LHCN-M2 (cell line): Measurements from ENCODE around the gene TLN1. TPM values are rescaled to one million over a fixed set of nuclear protein-coding genes. Genes with fewer than 3 reads are reported as not detected.

Source experiments
- DNase-seq: peaks from one replicate; pipeline ENCODE4 v3.0.0-alpha.2; 2012; ENCODE audit warnings: low read depth
- total RNA-seq: library from RNA; depleted of rRNA; stranded (reverse); fragments of >200 nt; gene quantifications from 2 replicates; pipeline ENCODE4 v1.2.3, GENCODE V29; 2014

TLN1 gene
- total RNA-seq, 1 experiment from 2014 or later, result 356 TPM

DNA sequence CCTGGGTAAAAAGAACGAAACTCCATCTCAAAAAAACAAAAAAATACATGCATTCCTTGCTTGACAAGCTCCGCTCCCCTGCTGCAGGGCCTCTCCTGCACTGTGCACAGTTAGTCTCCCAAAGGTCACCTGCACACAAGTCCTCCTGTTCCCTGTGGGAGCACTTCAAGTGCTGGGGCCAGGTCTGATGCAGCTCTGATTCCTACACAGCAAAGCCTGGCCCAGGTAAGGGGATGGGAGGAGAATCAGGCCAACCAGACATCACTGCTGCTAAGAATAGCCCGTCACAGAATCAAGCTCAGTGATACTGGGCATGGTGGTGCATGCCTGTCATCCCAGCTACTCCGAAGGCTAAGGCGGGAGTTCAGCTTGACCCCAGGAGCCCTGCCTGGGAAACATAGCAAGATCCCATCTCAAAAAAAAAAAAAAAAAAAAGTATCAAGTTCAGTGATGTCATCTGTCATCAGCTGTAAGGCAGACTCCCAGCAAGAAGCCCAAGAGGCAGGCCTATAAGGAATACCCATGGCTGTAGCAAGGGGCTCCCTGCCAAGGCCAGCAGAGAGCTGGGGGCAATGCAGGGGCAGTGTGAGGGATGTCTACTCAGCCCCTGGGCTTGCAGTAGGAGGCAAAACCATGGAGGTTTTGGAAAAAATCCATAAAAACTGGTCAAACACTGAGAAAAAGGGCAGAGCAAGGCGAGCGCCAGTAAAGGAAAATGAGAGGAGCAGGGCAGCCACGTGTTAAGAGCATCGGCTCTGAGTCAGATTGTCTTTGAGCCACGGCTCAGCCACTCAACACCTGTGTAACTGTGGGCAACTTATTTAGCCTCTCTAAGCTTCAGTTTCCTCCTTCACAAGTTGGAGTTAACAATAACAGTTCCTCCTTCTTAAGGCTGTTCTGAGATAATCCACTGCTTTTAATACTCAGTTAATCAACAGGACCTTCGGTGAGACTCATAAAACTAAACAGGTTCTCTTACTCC lies 45.5 kb downstream of the TLN1 start:
- DNase-seq, result peak; percentile 40

DNA sequence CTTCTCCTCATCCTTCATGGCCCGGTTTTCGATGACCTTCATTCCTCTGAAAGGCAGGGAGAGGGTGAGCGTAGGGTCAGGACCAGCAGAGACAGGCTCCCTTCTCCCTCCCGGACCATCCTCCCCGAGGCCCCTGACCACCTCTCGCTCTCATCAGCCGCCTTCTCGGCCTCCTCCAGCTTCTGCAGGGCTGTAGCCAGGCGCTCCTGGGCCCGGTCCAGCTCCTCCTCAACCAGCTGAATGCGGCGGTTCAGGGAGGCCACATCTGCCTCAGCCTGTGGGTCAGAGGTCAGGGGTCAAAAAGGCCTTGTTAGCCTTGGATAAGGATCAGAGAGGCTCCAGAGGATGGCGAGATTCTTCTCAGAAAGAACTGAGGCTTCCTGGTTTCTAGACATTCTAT lies 46.5 kb downstream of the TLN1 start:
- DNase-seq, result no peak

DNA sequence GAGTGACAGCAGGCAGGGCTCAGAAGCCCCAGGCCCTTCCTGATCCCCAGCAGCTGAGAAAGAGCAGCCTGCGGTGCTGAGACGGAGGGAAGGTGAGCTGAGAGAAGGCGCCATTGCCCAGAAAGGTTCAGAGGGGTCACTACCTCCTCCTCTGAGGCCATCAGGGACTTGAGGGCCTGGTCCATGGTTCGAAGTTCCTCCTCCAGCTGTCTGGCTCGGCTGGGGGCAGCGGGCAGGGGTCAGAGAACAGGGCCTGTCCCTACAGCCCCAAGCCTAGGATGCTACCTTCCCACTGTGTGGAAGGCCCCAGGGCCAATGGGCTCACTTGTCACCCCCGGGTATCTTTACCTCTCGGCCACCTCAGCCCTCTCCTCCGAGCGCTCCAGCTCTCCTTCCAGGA lies 47.1 kb downstream of the TLN1 start:
- DNase-seq, result no peak

DNA sequence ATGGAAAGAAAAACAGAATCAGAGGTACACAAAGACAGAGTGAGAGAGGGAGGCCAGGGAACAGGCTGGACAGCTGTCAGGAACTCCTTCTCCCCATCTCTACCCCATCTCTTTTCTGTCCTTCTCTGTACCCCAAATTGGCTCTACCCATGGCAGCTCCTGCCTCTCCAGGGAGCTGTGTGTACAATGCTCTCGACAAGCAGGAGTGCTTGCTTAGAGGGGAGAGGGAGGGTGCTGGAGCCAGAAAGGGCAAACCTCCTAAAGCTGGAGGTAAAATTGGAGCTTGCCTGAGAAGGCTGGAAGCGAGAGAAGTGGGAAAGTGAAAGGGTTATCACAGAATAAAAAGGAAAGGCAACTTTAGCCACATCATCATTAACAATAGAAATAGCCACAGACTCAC lies 48.7 kb downstream of the TLN1 start:
- DNase-seq, result no peak

DNA sequence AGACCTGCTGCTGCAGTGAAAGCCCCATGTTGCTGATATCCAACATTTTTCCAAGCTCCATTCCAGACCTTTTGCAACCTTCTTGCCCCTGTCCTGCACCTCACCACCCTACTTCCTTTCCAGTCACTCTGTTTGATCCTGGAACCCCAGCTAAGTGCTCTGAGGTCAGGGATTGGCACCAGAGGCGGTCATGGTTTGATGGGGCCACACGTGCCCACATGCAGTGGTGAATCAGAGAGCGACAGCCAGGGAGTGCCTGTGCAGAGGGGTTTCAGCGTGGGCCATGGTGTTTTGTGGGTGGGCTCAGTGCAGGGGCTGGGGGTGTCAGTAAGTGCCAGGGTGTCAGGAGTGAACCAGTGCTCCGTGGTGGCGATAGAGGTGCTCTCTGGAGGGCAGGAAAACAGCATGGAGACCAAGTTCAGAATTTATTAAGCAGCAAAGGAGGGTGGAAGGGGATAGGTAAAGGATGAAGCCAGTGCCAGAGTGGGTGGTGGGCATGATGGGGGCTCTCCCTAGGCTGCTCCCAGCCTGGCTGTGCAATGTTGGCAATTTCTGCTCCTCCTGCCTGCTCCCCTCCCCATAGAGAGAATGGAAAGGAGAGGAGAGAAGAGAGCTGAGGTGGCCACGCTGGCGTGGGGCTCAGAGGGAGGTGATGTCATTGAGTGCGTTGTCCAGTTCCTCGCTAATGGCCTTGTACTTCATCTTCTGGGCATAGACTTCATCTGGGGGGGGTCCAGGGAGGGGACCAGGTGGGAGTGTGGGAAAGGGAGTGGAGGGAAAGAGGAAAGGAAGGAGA lies 49.3 kb downstream of the TLN1 start:
- DNase-seq, result no peak

DNA sequence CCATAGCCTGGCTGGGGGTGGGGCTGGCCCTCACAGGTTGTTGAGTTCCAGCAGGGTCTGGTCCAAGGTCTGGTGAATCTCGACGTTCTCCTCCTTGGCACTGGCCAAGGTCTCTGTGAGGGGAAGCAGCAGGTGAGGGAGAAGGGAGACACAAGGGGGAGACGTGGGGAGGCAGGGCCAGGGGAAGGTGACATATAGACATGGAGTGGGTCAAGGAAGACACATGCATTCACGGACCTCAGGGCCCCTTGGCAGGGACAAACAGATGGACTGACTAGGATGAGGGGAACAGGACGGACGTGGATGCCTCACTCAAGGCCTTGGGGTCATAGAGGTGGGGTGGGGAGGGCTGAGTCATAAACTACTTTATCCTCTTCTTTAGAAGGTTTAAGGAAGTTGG lies 49.9 kb downstream of the TLN1 start:
- no peak for DNase-seq

DNA sequence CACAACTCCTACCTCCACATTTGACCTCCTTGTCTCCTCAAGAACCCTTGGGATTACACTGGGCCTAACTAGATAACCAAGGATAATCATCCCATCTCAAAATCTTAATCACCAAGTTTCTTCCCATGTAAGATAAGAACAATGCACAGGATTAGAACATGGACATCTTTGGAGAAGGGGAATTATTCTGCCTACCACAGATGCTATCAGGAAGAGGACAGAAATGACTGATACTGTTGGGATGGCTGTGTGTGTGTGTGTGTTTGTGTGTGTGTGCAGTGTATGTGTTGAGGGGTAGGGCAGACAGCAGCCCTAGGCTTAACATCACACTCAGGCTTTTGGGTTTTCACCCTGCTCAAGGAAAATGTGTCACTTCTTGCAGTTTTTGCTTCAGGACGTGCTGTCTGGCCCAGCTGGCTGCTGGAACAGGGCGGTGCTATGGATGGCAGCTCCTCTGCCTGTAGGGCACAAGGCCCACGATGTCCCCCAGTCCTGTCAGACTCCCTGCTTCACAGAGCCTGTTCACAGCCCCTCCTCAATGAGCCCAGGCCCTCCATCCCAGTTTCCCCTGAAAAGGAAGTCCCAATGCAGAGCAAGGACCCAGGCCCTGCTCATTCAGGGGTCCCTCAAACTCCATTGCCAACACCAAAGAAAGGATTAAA lies 50.5 kb downstream of the TLN1 start:
- DNase-seq, result peak; percentile 50

DNA sequence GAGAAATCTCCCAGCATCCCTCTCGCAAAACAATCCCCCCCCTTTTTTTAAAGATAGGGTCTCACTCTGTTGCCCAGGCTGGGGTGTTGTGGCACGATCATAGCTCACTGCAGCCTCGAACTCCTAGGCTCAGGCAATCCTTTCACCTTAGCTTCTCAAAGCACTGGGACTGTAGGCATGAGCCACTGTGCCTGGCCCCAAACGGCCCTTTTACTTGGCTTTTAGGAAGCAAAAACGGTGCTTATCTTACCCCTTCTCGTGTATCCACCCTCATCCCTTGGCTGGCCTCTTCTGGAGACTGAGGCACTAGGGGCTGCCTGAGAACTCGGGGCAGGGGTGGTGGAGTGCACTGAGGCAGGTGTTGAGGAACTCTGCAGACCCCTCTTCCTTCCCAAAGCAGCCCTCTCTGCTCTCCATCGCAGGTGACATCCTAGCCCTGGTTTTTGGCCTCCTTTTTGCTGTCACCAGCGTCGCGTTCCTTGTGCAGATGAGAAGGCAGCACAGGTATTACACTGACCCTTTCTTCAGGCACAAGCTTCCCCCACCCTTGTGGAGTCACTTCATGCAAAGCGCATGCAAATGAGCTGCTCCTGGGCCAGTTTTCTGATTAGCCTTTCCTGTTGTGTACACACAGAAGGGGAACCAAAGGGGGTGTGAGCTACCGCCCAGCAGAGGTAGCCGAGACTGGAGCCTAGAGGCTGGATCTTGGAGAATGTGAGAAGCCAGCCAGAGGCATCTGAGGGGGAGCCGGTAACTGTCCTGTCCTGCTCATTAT lies 51.5 kb downstream of the TLN1 start:
- DNase-seq, result peak; percentile 45

DNA sequence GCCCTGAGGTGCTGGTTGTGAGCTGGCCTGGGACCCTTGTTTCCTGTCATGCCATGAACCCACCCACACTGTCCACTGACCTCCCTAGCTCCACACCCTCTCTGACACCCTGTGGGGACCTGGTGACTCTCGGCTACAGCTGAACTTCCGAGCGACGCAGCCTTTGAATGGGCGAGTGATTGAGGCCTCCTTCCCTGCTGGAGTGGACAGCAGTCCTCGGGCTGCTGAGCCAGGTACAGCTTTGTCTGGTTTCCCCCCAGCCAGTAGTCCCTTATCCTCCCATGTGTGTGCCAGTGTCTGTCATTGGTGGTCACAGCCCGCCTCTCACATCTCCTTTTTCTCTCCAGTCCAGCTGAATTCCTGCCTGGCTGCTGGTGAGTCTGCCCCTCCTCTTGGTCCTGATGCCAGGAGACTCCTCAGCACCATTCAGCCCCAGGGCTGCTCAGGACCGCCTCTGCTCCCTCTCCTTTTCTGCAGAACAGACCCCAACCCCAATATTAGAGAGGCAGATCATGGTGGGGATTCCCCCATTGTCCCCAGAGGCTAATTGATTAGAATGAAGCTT lies 52.1 kb downstream of the TLN1 start:
- no peak for DNase-seq

DNA sequence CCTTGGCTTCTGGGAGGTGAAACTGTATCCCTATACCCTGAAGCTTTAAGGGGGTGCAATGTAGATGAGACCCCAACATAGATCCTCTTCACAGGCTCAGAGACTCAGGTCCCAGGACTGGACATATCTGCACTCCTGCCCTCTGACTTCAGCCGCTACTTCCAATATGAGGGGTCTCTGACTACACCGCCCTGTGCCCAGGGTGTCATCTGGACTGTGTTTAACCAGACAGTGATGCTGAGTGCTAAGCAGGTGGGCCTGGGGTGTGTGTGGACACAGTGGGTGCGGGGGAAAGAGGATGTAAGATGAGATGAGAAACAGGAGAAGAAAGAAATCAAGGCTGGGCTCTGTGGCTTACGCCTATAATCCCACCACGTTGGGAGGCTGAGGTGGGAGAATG lies 52.9 kb downstream of the TLN1 start:
- DNase-seq, result no peak

DNA sequence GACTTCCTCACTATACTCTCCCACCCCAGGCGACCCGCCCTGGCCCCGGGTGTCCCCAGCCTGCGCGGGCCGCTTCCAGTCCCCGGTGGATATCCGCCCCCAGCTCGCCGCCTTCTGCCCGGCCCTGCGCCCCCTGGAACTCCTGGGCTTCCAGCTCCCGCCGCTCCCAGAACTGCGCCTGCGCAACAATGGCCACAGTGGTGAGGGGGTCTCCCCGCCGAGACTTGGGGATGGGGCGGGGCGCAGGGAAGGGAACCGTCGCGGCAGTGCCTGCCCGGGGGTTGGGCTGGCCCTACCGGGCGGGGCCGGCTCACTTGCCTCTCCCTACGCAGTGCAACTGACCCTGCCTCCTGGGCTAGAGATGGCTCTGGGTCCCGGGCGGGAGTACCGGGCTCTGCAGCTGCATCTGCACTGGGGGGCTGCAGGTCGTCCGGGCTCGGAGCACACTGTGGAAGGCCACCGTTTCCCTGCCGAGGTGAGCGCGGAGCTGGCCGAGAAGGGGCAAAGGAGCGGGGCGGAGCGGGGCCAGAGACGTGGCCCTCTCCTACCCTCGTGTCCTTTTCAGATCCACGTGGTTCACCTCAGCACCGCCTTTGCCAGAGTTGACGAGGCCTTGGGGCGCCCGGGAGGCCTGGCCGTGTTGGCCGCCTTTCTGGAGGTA lies 56.1 kb downstream of the TLN1 start:
- DNase-seq, result no peak

DNA sequence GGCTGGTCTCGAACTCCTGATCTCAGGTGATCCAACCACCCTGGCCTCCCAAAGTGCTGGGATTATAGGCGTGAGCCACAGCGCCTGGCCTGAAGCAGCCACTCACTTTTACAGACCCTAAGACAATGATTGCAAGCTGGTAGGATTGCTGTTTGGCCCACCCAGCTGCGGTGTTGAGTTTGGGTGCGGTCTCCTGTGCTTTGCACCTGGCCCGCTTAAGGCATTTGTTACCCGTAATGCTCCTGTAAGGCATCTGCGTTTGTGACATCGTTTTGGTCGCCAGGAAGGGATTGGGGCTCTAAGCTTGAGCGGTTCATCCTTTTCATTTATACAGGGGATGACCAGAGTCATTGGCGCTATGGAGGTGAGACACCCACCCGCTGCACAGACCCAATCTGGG lies 56.8 kb downstream of the TLN1 start:
- no peak for DNase-seq

DNA sequence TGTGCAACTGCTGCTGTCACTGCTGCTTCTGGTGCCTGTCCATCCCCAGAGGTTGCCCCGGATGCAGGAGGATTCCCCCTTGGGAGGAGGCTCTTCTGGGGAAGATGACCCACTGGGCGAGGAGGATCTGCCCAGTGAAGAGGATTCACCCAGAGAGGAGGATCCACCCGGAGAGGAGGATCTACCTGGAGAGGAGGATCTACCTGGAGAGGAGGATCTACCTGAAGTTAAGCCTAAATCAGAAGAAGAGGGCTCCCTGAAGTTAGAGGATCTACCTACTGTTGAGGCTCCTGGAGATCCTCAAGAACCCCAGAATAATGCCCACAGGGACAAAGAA lies 58.0 kb downstream of the TLN1 start:
- DNase-seq, result no peak

DNA sequence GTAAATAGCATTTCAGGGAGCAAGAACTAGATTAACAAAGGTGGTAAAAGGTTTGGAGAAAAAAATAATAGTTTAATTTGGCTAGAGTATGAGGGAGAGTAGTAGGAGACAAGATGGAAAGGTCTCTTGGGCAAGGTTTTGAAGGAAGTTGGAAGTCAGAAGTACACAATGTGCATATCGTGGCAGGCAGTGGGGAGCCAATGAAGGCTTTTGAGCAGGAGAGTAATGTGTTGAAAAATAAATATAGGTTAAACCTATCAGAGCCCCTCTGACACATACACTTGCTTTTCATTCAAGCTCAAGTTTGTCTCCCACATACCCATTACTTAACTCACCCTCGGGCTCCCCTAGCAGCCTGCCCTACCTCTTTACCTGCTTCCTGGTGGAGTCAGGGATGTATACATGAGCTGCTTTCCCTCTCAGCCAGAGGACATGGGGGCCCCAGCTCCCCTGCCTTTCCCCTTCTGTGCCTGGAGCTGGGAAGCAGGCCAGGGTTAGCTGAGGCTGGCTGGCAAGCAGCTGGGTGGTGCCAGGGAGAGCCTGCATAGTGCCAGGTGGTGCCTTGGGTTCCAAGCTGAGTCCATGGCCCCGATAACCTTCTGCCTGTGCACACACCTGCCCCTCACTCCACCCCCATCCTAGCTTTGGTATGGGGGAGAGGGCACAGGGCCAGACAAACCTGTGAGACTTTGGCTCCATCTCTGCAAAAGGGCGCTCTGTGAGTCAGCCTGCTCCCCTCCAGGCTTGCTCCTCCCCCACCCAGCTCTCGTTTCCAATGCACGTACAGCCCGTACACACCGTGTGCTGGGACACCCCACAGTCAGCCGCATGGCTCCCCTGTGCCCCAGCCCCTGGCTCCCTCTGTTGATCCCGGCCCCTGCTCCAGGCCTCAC lies 58.6 kb downstream of the TLN1 start, which contains the start of gene CA9:
Gene CA9, plus strand, starts transcription at position 797 of the 893 bp plus-strand sequence. Its CDS starts 32 bp downstream, at position 829.
- DNase-seq, result no peak

DNA sequence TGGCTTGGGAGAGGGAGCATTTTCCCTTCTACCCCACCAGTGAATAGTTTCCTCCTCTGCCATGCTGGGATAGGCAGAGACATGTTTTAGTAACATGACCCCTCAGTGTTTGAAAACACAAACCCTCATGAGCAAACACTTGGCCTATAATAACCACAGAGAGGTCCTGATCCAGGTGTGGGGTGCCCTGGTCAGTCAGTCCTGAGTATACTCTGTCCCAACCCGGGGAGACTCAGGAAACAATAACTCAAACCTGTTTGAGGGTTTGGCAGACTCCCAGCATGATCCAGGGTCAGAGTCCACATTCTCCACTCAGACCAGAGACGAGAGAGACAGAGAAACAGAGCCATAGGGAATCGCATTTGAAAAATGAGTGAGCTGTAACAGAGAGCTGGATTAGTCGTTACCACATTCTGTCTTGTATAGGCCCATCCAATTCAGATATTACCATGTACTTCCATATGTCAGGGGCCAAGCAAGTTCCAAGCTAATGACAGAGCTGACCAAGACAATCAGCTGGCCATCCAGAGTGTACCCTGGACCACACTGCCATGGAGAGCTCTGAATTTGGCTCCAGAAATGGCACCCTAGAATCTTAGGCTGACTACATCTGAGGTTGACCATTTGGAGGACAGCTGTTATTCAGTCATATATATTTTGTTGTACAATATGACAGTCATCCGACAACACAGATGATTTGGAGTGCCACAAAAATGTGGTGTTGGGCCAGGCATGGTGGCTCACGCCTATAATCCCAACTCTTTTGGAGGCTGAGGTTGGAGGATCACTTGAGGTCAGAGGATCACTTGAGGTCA lies 62.5 kb downstream of the TLN1 start:
- peak; percentile 91 for DNase-seq

DNA sequence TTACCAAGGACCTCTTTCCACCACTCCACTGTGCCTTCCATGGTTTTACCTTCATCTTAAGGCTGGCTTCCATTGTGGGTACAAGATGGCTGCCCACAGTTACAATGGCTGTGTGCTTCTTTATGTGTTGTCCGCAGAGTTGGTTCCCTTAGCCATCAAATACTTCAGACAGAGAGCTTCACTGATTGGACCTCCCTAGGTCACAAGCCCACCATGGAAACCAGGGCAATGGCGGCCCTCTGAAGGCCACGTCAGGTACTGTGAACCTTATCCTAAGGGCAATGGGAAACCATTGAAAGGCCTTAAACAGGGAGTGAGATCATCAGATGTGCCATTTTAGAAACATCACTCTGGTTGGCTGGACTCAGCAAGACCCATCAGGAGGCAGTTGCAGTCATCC lies 64.1 kb downstream of the TLN1 start:
- no peak for DNase-seq

DNA sequence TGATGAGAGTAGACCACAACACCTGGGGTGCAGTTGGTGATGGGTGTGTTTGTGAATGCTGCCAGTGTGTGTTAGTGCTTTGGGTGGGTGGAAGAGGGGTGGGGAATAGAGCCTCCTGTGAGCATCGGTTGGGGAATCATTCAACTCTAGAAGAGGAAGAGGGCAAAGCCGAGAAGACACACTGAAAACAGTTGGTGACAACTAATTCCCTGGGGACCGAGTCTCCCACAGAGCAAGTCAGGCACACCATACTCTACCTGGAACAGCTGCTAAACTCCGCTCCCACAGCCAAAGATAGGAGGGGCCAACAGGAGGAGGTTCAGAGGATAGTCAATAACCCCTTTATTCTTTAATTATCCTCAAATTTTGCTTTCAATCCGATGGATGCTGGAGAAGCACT lies 65.4 kb downstream of the TLN1 start:
- DNase-seq, result no peak

DNA sequence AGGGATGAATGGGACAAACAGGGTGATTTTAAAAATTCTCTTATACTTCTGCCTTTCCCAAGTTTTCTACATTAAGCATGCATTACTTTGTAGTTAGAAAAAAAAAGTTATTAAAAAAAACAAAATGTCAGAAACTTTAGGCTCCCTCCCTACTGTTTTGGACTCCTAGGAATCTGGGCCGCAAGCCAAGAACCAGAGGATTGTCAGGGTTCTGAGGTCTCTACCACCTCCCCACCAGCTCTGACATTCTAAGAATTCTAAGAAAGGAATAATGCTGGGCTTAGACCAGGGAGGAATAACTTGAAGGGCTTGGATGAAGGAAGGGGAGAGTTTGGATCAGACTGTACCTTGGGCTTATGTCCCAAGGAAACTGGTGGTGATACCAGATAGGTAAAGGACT lies 66.0 kb downstream of the TLN1 start:
- no peak for DNase-seq

DNA sequence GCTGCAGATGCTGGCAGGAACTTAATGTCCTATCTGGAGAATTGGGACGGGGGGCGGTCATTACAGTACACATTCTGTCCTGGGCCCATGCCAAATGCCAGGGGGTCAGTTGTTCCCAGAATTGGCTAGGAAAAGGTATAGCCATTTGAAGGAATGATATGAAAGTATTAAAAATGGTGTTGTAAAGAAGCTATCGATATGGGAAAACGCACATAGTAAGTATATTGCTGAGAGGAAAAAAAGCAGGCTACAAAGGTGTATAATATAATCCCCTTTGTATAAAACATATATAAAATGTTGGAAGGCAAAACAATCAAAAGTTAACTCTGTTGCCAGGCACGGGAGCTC lies 66.5 kb downstream of the TLN1 start:
- no peak for DNase-seq
